Measurements from ENCODE around the gene ZNF415. TPM values are rescaled to one million over a fixed set of nuclear protein-coding genes. Genes with fewer than 3 reads are reported as not detected.
"Not testable (repeated sequence)": the region's sequence is repeated elsewhere in the genome, so short reads cannot be mapped to it uniquely, and the experiment has no call there.

Gene ZNF415
- polyA plus RNA-seq, 1 donor (not counting 4 experiments of a cell fraction or from before 2014, with no cell fraction given) = 5.2 TPM

GRCh38 chr19:53101518-53101917, 31.2 kb downstream of the ZNF415 start:
- no peak for TF ChIP-seq EZH2 (IDR thresholded peaks at IDR 0.05; ENCODE audit: low read length)
- TF ChIP-seq, protein P1, sequence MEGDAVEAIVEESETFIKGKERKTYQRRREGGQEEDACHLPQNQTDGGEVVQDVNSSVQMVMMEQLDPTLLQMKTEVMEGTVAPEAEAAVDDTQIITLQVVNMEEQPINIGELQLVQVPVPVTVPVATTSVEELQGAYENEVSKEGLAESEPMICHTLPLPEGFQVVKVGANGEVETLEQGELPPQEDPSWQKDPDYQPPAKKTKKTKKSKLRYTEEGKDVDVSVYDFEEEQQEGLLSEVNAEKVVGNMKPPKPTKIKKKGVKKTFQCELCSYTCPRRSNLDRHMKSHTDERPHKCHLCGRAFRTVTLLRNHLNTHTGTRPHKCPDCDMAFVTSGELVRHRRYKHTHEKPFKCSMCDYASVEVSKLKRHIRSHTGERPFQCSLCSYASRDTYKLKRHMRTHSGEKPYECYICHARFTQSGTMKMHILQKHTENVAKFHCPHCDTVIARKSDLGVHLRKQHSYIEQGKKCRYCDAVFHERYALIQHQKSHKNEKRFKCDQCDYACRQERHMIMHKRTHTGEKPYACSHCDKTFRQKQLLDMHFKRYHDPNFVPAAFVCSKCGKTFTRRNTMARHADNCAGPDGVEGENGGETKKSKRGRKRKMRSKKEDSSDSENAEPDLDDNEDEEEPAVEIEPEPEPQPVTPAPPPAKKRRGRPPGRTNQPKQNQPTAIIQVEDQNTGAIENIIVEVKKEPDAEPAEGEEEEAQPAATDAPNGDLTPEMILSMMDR (optimal IDR thresholded peaks at IDR 0.05 in 1 of 3, IDR thresholded peaks at IDR 0.05 in 1 of 3, conservative IDR thresholded peaks at IDR 0.05 in 1 of 3; ENCODE audit: extremely low read depth in 1 of 3, insufficient read depth in 2 of 3, low read length in 3 of 3) = no peak
- dilution Hi-C loops (cut with MboI; ENCODE audit: extremely low pct_ligation_motif_present, low sequenced_read_pairs) = no loop called here
- DNase-seq (ENCODE audit: low read depth, low spot score) (no peak), FAIRE-seq (no peak)
- Histone ChIP-seq H3K4me3 (ENCODE audit: control insufficient read depth in 2 of 3, extremely low read depth in 1 of 3, insufficient read depth in 2 of 3, low read depth in 1 of 3, low read length in 3 of 3) (peak overlapping the region; percentile 5 to 71 (median 43)), H2AFZ (ENCODE audit: control insufficient read depth, low read length) (no peak overlapping the region), H3K4me2 (ENCODE audit: control insufficient read depth, extremely low read depth, insufficient read depth, low read depth, low read length) (peak overlapping the region; percentile 99), H3K79me2 (ENCODE audit: control insufficient read depth, insufficient read depth, low read length) (peaks cover 33% of the 10 kb centered on the region), H3K27ac (ENCODE audit: control insufficient read depth, insufficient read depth, low read length) (no peak overlapping the region), H3K9ac (ENCODE audit: control insufficient read depth, extremely low read depth, insufficient read depth, low read length) (no peak overlapping the region), H3K9me3 (ENCODE audit: control insufficient read depth, low read depth, low read length) (no peaks in the 10 kb centered on the region), H3K9me1 (ENCODE audit: control insufficient read depth, extremely low read depth, insufficient read depth, low read length) (no peaks in the 10 kb centered on the region), H4K20me1 (ENCODE audit: control insufficient read depth, extremely low read depth, insufficient read depth, low read length) (no peaks in the 10 kb centered on the region), H3K27me3 (ENCODE audit: control insufficient read depth, extremely low read depth, insufficient read depth, low read length) (no peaks in the 10 kb centered on the region), H3K36me3 (ENCODE audit: control insufficient read depth in 2 of 2, extremely low read depth in 1 of 2, insufficient read depth in 2 of 2, low read length in 2 of 2) (peaks cover 3 to 5% of the 10 kb centered on the region in 2 experiments), H3K4me1 (ENCODE audit: control insufficient read depth, extremely low read depth, insufficient read depth, low read length) (peaks cover 12% of the 10 kb centered on the region)

GRCh38 chr19:53098570-53098969, 34.1 kb downstream of the ZNF415 start:
- Histone ChIP-seq H3K36me3 (ENCODE audit: control insufficient read depth in 2 of 2, extremely low read depth in 1 of 2, insufficient read depth in 2 of 2, low read length in 2 of 2) (peaks cover 3 to 11% of the 10 kb centered on the region in 2 experiments), H3K79me2 (ENCODE audit: control insufficient read depth, insufficient read depth, low read length) (peaks cover 38% of the 10 kb centered on the region), H3K4me1 (ENCODE audit: control insufficient read depth, extremely low read depth, insufficient read depth, low read length) (peaks cover 12% of the 10 kb centered on the region)
- dilution Hi-C loops (cut with MboI; ENCODE audit: extremely low pct_ligation_motif_present, low sequenced_read_pairs); H2AFZ ChIP-seq (ENCODE audit: control insufficient read depth, low read length); H3K9me3 ChIP-seq (ENCODE audit: control insufficient read depth, low read depth, low read length); FAIRE-seq; DNase-seq (ENCODE audit: low read depth, low spot score); H3K27me3 ChIP-seq (ENCODE audit: control insufficient read depth, extremely low read depth, insufficient read depth, low read length); H3K9me1 ChIP-seq (ENCODE audit: control insufficient read depth, extremely low read depth, insufficient read depth, low read length); H3K4me2 ChIP-seq (ENCODE audit: control insufficient read depth, extremely low read depth, insufficient read depth, low read depth, low read length); H3K27ac ChIP-seq (ENCODE audit: control insufficient read depth, insufficient read depth, low read length); H4K20me1 ChIP-seq (ENCODE audit: control insufficient read depth, extremely low read depth, insufficient read depth, low read length); H3K9ac ChIP-seq (ENCODE audit: control insufficient read depth, extremely low read depth, insufficient read depth, low read length); H3K4me3 ChIP-seq (ENCODE audit: control insufficient read depth in 2 of 3, extremely low read depth in 1 of 3, insufficient read depth in 2 of 3, low read depth in 1 of 3, low read length in 3 of 3): not testable (repeated sequence)

- H3K27me3 ChIP-seq (ENCODE audit: control insufficient read depth, extremely low read depth, insufficient read depth, low read length); H3K9me3 ChIP-seq (ENCODE audit: control insufficient read depth, low read depth, low read length); H3K4me2 ChIP-seq (ENCODE audit: control insufficient read depth, extremely low read depth, insufficient read depth, low read depth, low read length); H2AFZ ChIP-seq (ENCODE audit: control insufficient read depth, low read length); H3K27ac ChIP-seq (ENCODE audit: control insufficient read depth, insufficient read depth, low read length); H3K9me1 ChIP-seq (ENCODE audit: control insufficient read depth, extremely low read depth, insufficient read depth, low read length); dilution Hi-C loops (cut with MboI; ENCODE audit: extremely low pct_ligation_motif_present, low sequenced_read_pairs); FAIRE-seq; H4K20me1 ChIP-seq (ENCODE audit: control insufficient read depth, extremely low read depth, insufficient read depth, low read length); DNase-seq (ENCODE audit: low read depth, low spot score); H3K9ac ChIP-seq (ENCODE audit: control insufficient read depth, extremely low read depth, insufficient read depth, low read length); H3K4me1 ChIP-seq (ENCODE audit: control insufficient read depth, extremely low read depth, insufficient read depth, low read length); H3K4me3 ChIP-seq (ENCODE audit: control insufficient read depth in 2 of 3, extremely low read depth in 1 of 3, insufficient read depth in 2 of 3, low read depth in 1 of 3, low read length in 3 of 3): not testable (repeated sequence)
- H3K36me3 ChIP-seq (ENCODE audit: control insufficient read depth in 2 of 2, extremely low read depth in 1 of 2, insufficient read depth in 2 of 2, low read length in 2 of 2) = peaks cover 3 to 14% of the 10 kb centered on the region in 2 experiments
- H3K79me2 ChIP-seq (ENCODE audit: control insufficient read depth, insufficient read depth, low read length) = peaks cover 33% of the 10 kb centered on the region
Measured at GRCh38 chr19:53096982-53097690, 35.6 kb downstream of the ZNF415 start.

- H3K27me3 ChIP-seq (ENCODE audit: control insufficient read depth, extremely low read depth, insufficient read depth, low read length); H2AFZ ChIP-seq (ENCODE audit: control insufficient read depth, low read length); H3K4me2 ChIP-seq (ENCODE audit: control insufficient read depth, extremely low read depth, insufficient read depth, low read depth, low read length); FAIRE-seq; H3K27ac ChIP-seq (ENCODE audit: control insufficient read depth, insufficient read depth, low read length); DNase-seq (ENCODE audit: low read depth, low spot score); H3K9me3 ChIP-seq (ENCODE audit: control insufficient read depth, low read depth, low read length); dilution Hi-C loops (cut with MboI; ENCODE audit: extremely low pct_ligation_motif_present, low sequenced_read_pairs); H3K9me1 ChIP-seq (ENCODE audit: control insufficient read depth, extremely low read depth, insufficient read depth, low read length); H3K4me3 ChIP-seq (ENCODE audit: control insufficient read depth in 2 of 3, extremely low read depth in 1 of 3, insufficient read depth in 2 of 3, low read depth in 1 of 3, low read length in 3 of 3); H3K4me1 ChIP-seq (ENCODE audit: control insufficient read depth, extremely low read depth, insufficient read depth, low read length); H4K20me1 ChIP-seq (ENCODE audit: control insufficient read depth, extremely low read depth, insufficient read depth, low read length); H3K9ac ChIP-seq (ENCODE audit: control insufficient read depth, extremely low read depth, insufficient read depth, low read length): not testable (repeated sequence)
- Histone ChIP-seq H3K79me2 (ENCODE audit: control insufficient read depth, insufficient read depth, low read length) (peaks cover 29% of the 10 kb centered on the region), H3K36me3 (ENCODE audit: control insufficient read depth in 2 of 2, extremely low read depth in 1 of 2, insufficient read depth in 2 of 2, low read length in 2 of 2) (peaks cover 3 to 14% of the 10 kb centered on the region in 2 experiments)
Measured at GRCh38 chr19:53096579-53096978, 36.1 kb downstream of the ZNF415 start.
